Measurements from ENCODE around the gene HTT-AS. TPM values are rescaled to one million over a fixed set of nuclear protein-coding genes. Genes with fewer than 3 reads are reported as not detected.

Gene HTT-AS
- total RNA-seq, 4 donors from 2014 or later = not detected

DNA sequence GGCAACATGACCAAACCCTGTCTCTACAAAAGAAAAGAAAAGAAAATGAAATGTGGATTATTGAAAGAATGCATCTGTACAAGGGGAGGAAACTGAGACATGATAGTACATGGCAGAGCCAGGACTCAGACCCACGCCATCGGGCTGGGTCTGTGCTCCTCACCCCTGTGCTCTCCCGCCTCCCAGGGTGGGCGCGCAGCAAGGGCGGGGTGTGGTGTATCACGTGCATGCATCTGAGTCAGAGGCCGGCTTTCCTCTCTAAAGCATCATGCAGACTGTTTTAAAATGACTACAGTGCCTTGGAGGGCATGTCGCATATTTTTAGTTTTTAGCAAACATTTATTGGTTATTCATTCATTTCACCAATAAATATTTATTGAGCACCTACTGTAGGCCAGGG is 47.8 kb downstream of the HTT-AS start:
- no peak overlapping the region for H3K4me3 ChIP-seq
- intact Hi-C loops (cut with DNase I) = no loop called here
- no peak overlapping the region for H3K27ac ChIP-seq
- H3K9me3 ChIP-seq = peaks cover 0 to 7% (median 7%) of the 10 kb centered on the region in 3 donors
- H3K27me3 ChIP-seq = no peaks in the 10 kb centered on the region
- H3K36me3 ChIP-seq = no peaks in the 10 kb centered on the region
- no peaks in the 10 kb centered on the region for H3K4me1 ChIP-seq
- TF ChIP-seq POLR2A (IDR thresholded peaks at IDR 0.05) = no peak
- no peak for TF ChIP-seq CTCF (IDR thresholded peaks at IDR 0.05)
- DNase-seq = no peak
- WGBS, 2 donors = 33 to 59% methylated on average over 9 of the region's 9 CpGs

DNA sequence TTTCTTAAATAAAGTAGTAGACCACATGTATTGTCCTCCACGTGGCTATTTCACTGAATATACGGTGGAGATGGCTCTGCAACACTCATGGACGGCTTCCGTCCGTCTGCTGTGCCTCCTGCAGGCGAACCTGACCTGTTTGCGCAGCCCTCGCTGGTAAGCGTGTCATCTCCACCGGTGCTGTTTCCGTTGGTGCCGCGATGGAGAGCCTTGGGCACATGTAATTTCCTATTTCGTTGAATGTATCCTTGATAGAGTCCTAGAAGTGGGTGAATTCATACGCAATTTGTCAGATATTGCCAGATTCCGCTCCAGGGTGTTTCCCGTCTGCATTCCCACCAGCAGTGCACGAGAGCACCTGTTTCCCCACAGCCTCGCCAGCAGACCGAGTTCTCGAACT is 48.5 kb downstream of the HTT-AS start:
- intact Hi-C loops (cut with DNase I) = no loop called here

GRCh38 chr4:3022651-3023050 is 51.7 kb downstream of the HTT-AS start:
- no peak for DNase-seq
- intact Hi-C loops (cut with DNase I) = no loop called here
- Histone ChIP-seq H3K4me3 (no peak overlapping the region), H3K36me3 (no peaks in the 10 kb centered on the region), H3K27me3 (no peaks in the 10 kb centered on the region), H3K4me1 (no peaks in the 10 kb centered on the region), H3K9me3 (peaks cover 0 to 7% (median 7%) of the 10 kb centered on the region in 3 donors), H3K27ac (no peak overlapping the region)
- TF ChIP-seq POLR2A (IDR thresholded peaks at IDR 0.05) (no peak), CTCF (IDR thresholded peaks at IDR 0.05) (no peak)
- 58 to 77% methylated on average over 3 of the region's 3 CpGs for WGBS, 2 donors

More for the DNA sequence above, 48.5 kb downstream of the HTT-AS start:
- Histone ChIP-seq H3K36me3 (no peaks in the 10 kb centered on the region), H3K4me3 (no peak overlapping the region), H3K9me3 (peaks cover 0 to 7% (median 7%) of the 10 kb centered on the region in 3 donors), H3K27ac (no peak overlapping the region), H3K27me3 (no peaks in the 10 kb centered on the region), H3K4me1 (no peaks in the 10 kb centered on the region)
- TF ChIP-seq POLR2A (IDR thresholded peaks at IDR 0.05) = no peak
- no peak for TF ChIP-seq CTCF (IDR thresholded peaks at IDR 0.05)
- 90% methylated on average over 21 of the region's 21 CpGs for WGBS, 2 donors
- no peak for DNase-seq

- H3K9me3 ChIP-seq = peaks cover 0 to 7% (median 7%) of the 10 kb centered on the region in 3 donors
- no peaks in the 10 kb centered on the region for H3K27me3 ChIP-seq
- DNase-seq = no peak
- H3K4me1 ChIP-seq = no peaks in the 10 kb centered on the region
- intact Hi-C loops (cut with DNase I) = no loop called here
- 43 to 47% methylated on average over 8 of the region's 8 CpGs for WGBS, 2 donors
- TF ChIP-seq POLR2A (IDR thresholded peaks at IDR 0.05) = no peak
- TF ChIP-seq CTCF (IDR thresholded peaks at IDR 0.05) = no peak
- H3K27ac ChIP-seq = no peak overlapping the region
- H3K4me3 ChIP-seq = no peak overlapping the region
- H3K36me3 ChIP-seq = no peaks in the 10 kb centered on the region
Observed at GRCh38 chr4:3022112-3022511, 52.2 kb downstream of the HTT-AS start.

DNA sequence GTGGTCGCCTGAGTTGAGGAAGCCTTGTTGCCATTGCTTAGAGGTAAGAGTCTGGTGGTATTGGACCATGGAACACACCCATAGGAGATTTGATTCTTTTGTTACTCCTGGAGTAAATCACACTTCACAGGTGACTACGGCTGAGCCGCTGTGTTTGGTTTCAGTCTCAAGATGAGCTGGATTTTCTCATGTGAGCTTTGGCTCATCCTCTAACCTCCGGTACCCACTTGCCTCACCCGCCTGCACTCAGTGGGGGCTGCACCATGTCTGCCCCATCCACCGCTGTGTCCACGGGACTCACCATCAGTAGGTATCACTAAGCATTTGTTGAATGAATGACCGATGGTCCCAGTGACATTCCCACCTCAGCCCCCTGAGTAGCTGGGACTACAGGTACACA is 52.7 kb downstream of the HTT-AS start:
- WGBS, 2 donors = 88 to 98% methylated on average over 7 to 8 of the region's 8 CpGs

More for the DNA sequence above, 52.7 kb downstream of the HTT-AS start:
- intact Hi-C loops (cut with DNase I) = no loop called here
- Histone ChIP-seq H3K36me3 (no peaks in the 10 kb centered on the region), H3K9me3 (peaks cover 0 to 7% (median 7%) of the 10 kb centered on the region in 3 donors), H3K27ac (no peak overlapping the region), H3K27me3 (no peaks in the 10 kb centered on the region), H3K4me3 (no peak overlapping the region), H3K4me1 (no peaks in the 10 kb centered on the region)
- TF ChIP-seq CTCF (IDR thresholded peaks at IDR 0.05) = no peak
- TF ChIP-seq POLR2A (IDR thresholded peaks at IDR 0.05) = no peak
- DNase-seq = no peak

Data from esophagus squamous epithelium (tissue), 5 donors.